Measurements from ENCODE around the gene USP27X.
A peak's percentile ranks its signal among the peaks of the same experiment; 100 is the strongest.

Gene USP27X

GRCh38 chrX:49877397-49878101 lies 1.7 kb upstream of the USP27X start:
- no peak for DNase-seq
- no peak overlapping the region for H3K4me3 ChIP-seq (ENCODE audit: low read depth, low read length)
- no peak for TF ChIP-seq CTCF (IDR thresholded peaks at IDR 0.05; ENCODE audit: low read depth, low read length)
- H3K9me3 ChIP-seq (ENCODE audit: severe bottlenecking): no peaks in the 10 kb centered on the region
- H3K27ac ChIP-seq: no peak overlapping the region
- peaks cover 31% of the 10 kb centered on the region for H3K27me3 ChIP-seq (ENCODE audit: insufficient read depth, low read depth, severe bottlenecking)
- no peaks in the 10 kb centered on the region for H3K36me3 ChIP-seq

- H3K27me3 ChIP-seq (ENCODE audit: insufficient read depth, low read depth, severe bottlenecking): peaks cover 29% of the 10 kb centered on the region
- TF ChIP-seq CTCF (IDR thresholded peaks at IDR 0.05; ENCODE audit: low read depth, low read length): no peak
- H3K9me3 ChIP-seq (ENCODE audit: severe bottlenecking): no peaks in the 10 kb centered on the region
- peak overlapping the region; percentile 51 for H3K4me3 ChIP-seq (ENCODE audit: low read depth, low read length)
- H3K36me3 ChIP-seq: no peaks in the 10 kb centered on the region
- no peak overlapping the region for H3K27ac ChIP-seq
- no peak for DNase-seq
Measured at GRCh38 chrX:49878128-49878833, 1.0 kb upstream of the USP27X start.

DNA sequence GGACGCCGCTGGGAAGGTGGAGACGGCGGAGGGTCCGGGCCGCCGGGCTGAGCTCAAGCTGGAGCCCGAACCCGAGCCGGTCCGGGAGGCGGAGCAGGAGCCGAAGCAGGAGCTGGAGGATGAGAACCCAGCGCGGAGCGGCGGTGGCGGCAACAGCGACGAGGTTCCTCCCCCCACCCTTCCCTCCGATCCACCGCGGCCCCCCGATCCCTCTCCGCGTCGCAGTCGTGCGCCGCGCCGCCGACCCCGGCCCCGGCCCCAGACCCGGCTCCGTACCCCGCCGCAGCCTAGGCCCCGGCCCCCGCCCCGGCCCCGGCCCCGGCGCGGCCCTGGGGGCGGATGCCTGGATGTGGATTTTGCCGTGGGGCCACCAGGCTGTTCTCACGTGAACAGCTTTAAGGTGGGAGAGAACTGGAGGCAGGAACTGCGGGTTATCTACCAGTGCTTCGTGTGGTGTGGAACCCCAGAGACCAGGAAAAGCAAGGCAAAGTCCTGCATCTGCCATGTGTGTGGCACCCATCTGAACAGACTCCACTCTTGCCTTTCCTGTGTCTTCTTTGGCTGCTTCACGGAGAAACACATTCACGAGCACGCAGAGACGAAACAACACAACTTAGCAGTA lies 483 bp downstream of the USP27X start:
- H3K27me3 ChIP-seq (ENCODE audit: insufficient read depth, low read depth, severe bottlenecking): peaks cover 17% of the 10 kb centered on the region
- H3K27ac ChIP-seq: peak overlapping the region; percentile 56
- peak overlapping the region; percentile 51 for H3K4me3 ChIP-seq (ENCODE audit: low read depth, low read length)
- DNase-seq: no peak
- no peaks in the 10 kb centered on the region for H3K9me3 ChIP-seq (ENCODE audit: severe bottlenecking)
- no peaks in the 10 kb centered on the region for H3K36me3 ChIP-seq
- TF ChIP-seq CTCF (IDR thresholded peaks at IDR 0.05; ENCODE audit: low read depth, low read length): no peak

GRCh38 chrX:49880668-49881067 lies 1.4 kb downstream of the USP27X start:
- no peaks in the 10 kb centered on the region for H3K36me3 ChIP-seq
- no peaks in the 10 kb centered on the region for H3K9me3 ChIP-seq (ENCODE audit: severe bottlenecking)
- peaks cover 8% of the 10 kb centered on the region for H3K27me3 ChIP-seq (ENCODE audit: insufficient read depth, low read depth, severe bottlenecking)
- TF ChIP-seq CTCF (IDR thresholded peaks at IDR 0.05; ENCODE audit: low read depth, low read length): no peak
- H3K27ac ChIP-seq: no peak overlapping the region
- no peak for DNase-seq
- H3K4me3 ChIP-seq (ENCODE audit: low read depth, low read length): no peak overlapping the region

GRCh38 chrX:49884290-49884862 lies 5.1 kb downstream of the USP27X start:
- Histone ChIP-seq H3K9me3 (ENCODE audit: severe bottlenecking) (no peaks in the 10 kb centered on the region), H3K4me3 (ENCODE audit: low read depth, low read length) (no peak overlapping the region), H3K36me3 (no peaks in the 10 kb centered on the region), H3K27ac (no peak overlapping the region), H3K27me3 (ENCODE audit: insufficient read depth, low read depth, severe bottlenecking) (no peaks in the 10 kb centered on the region)
- DNase-seq: peak; percentile 61
- peak; percentile 87 for TF ChIP-seq CTCF (IDR thresholded peaks at IDR 0.05; ENCODE audit: low read depth, low read length)
